GM18508 (cell line): ENCODE measurements around the gene DHCR7.
"Not testable (repeated sequence)": the region's sequence is repeated elsewhere in the genome, so short reads cannot be mapped to it uniquely, and the experiment has no call there.

Experiments
- ATAC-seq: cut with Tn5 transposase; IDR thresholded peaks from one replicate; pipeline ENCODE4 v1.9.1; 2021; ENCODE audit warnings: moderate number of reproducible peaks; ENCODE audit not compliant: insufficient read depth, unreplicated experiment

Gene DHCR7

GRCh38 chr11:71441251-71441650 is 6.9 kb downstream of the DHCR7 start:
- ATAC-seq, result no peak

GRCh38 chr11:71440021-71440755 is 8.0 kb downstream of the DHCR7 start:
- no peak for ATAC-seq

- ATAC-seq, result no peak
Observed at GRCh38 chr11:71438650-71439049, 9.5 kb downstream of the DHCR7 start.

- no peak for ATAC-seq
Observed at GRCh38 chr11:71437879-71438278, 10.3 kb downstream of the DHCR7 start.

- ATAC-seq, result no peak
Observed at GRCh38 chr11:71437399-71437798, 10.8 kb downstream of the DHCR7 start.

GRCh38 chr11:71436861-71437260 is 11.3 kb downstream of the DHCR7 start:
- ATAC-seq, result no peak

GRCh38 chr11:71435278-71435951 is 12.8 kb downstream of the DHCR7 start:
- no peak for ATAC-seq

GRCh38 chr11:71434576-71435130 is 13.5 kb downstream of the DHCR7 start:
- no peak for ATAC-seq

- ATAC-seq, result no peak
Observed at GRCh38 chr11:71433648-71434450, 14.3 kb downstream of the DHCR7 start.

- no peak for ATAC-seq
Observed at GRCh38 chr11:71432761-71433647, 15.2 kb downstream of the DHCR7 start.

GRCh38 chr11:71431271-71431670 is 16.9 kb downstream of the DHCR7 start:
- no peak for ATAC-seq

GRCh38 chr11:71430166-71430565 is 18.0 kb downstream of the DHCR7 start:
- no peak for ATAC-seq

- no peak for ATAC-seq
Observed at GRCh38 chr11:71429701-71430100, 18.5 kb downstream of the DHCR7 start.

- no peak for ATAC-seq
Observed at GRCh38 chr11:71428861-71429435, 19.2 kb downstream of the DHCR7 start.

GRCh38 chr11:71426413-71426812 is 21.8 kb downstream of the DHCR7 start:
- ATAC-seq, result no peak

- ATAC-seq, result no peak
Observed at GRCh38 chr11:71425860-71426259, 22.3 kb downstream of the DHCR7 start.

- ATAC-seq, result no peak
Observed at GRCh38 chr11:71425409-71425808, 22.8 kb downstream of the DHCR7 start.

- no peak for ATAC-seq
Observed at GRCh38 chr11:71423181-71423790, 24.9 kb downstream of the DHCR7 start.

- ATAC-seq, result not testable (repeated sequence)
Observed at GRCh38 chr11:71422318-71422717, 25.9 kb downstream of the DHCR7 start.
